Mammary epithelial cell (primary cell): Measurements from ENCODE around the gene CTDNEP1.

Source experiments
- CTCF ChIP-seq, 2 donors: IDR thresholded peaks in 1 of 2; conservative IDR thresholded peaks in 1 of 2; 2 replicates each; pipeline ENCODE4 v1.5.1; 2011 to 2012; ENCODE audit warnings: inconsistent platforms in 2 of 2, low read length in 2 of 2, mild to moderate bottlenecking in 2 of 2, control low read depth in 1 of 2, low read depth in 1 of 2; ENCODE audit not compliant: insufficient read depth in 1 of 2; ENCODE audit errors: extremely low read depth in 1 of 2
- EZH2 ChIP-seq: IDR thresholded peaks from 2 replicates; pipeline ENCODE4 v1.6.1; 2012; ENCODE audit warnings: low read length, inconsistent platforms, borderline replicate concordance

- TF ChIP-seq CTCF (conservative IDR thresholded peaks at IDR 0.05 in 1 of 2, IDR thresholded peaks at IDR 0.05 in 1 of 2; ENCODE audit: extremely low read depth in 1 of 2, insufficient read depth in 1 of 2, low read depth in 1 of 2, low read length in 2 of 2) (no peak), EZH2 (no peak)
Observed at GRCh38 chr17:7238420-7239090, 13.0 kb downstream of the CTDNEP1 start.
